Measurements from ENCODE around the gene RBM33. TPM values are rescaled to one million over a fixed set of nuclear protein-coding genes. Genes with fewer than 3 reads are reported as not detected.

Gene RBM33
- total and polyA plus RNA-seq, 4 experiments from 2014 or later: 17.2 to 167 (median 113) TPM

GRCh38 chr7:155770241-155770640, 125.8 kb downstream of the RBM33 start:
- Histone ChIP-seq H3K36me3 (ENCODE audit: insufficient read depth, low read length) (peaks cover 72% of the 10 kb centered on the region), H3K9me3 (ENCODE audit: control insufficient read depth in 1 of 2, low read length in 2 of 2) (no peaks in the 10 kb centered on the region), H3K27me3 (ENCODE audit: insufficient read depth, low read length) (no peaks in the 10 kb centered on the region), H3K4me3 (ENCODE audit: low read length in 2 of 2) (no peak overlapping the region), H3K4me1 (ENCODE audit: insufficient read depth, low read length) (peaks cover 2% of the 10 kb centered on the region), H3K27ac (ENCODE audit: low read depth, low read length) (no peak overlapping the region)
- H3K27ac Mint-ChIP-seq: no peak overlapping the region
- ChIA-PET CTCF (ENCODE audit: partially characterized antibody) (interaction anchor here (1.1 to 11.0 kb wide), 4 partner anchors 25 to 843 kb away, joined by 3 to 214 read pairs (median 3); no protein-coding TSS in a partner anchor), POLR2A (ENCODE audit: partially characterized antibody) (no interaction called here)
- no peak for DNase-seq
- H3K9me3 Mint-ChIP-seq: no peaks in the 10 kb centered on the region
- no peaks in the 10 kb centered on the region for H3K27me3 Mint-ChIP-seq
- H3K36me3 Mint-ChIP-seq: peaks cover 66 to 81% of the 10 kb centered on the region in 2 donors
- intact Hi-C loops (cut with micrococcal nuclease): no loop called here
- no peak overlapping the region for H3K4me3 Mint-ChIP-seq
- peaks cover 3 to 9% (median 5%) of the 10 kb centered on the region in 4 donors for H3K4me1 Mint-ChIP-seq

GRCh38 chr7:155773531-155773930, 129.1 kb downstream of the RBM33 start:
- H3K4me3 ChIP-seq (ENCODE audit: low read length in 2 of 2): no peak overlapping the region
- H3K27me3 ChIP-seq (ENCODE audit: insufficient read depth, low read length): no peaks in the 10 kb centered on the region
- H3K9me3 Mint-ChIP-seq: peaks cover 0 to 3% (median 0%) of the 10 kb centered on the region in 8 donors
- ChIA-PET CTCF (ENCODE audit: partially characterized antibody) (interaction anchor here (11.0 kb wide), 1 partner anchor 176 kb away, joined by 214 read pairs; no protein-coding TSS in a partner anchor), POLR2A (ENCODE audit: partially characterized antibody) (no interaction called here)
- H3K36me3 ChIP-seq (ENCODE audit: insufficient read depth, low read length): peaks cover 82% of the 10 kb centered on the region
- H3K36me3 Mint-ChIP-seq: peaks cover 82 to 87% of the 10 kb centered on the region in 2 donors
- H3K4me3 Mint-ChIP-seq: no peak overlapping the region
- H3K27ac ChIP-seq (ENCODE audit: low read depth, low read length): no peak overlapping the region
- intact Hi-C loops (cut with micrococcal nuclease): no loop called here
- H3K27ac Mint-ChIP-seq: no peak overlapping the region
- no peak for DNase-seq
- H3K9me3 ChIP-seq (ENCODE audit: control insufficient read depth in 1 of 2, low read length in 2 of 2): no peaks in the 10 kb centered on the region
- H3K4me1 ChIP-seq (ENCODE audit: insufficient read depth, low read length): no peaks in the 10 kb centered on the region
- H3K27me3 Mint-ChIP-seq: no peaks in the 10 kb centered on the region
- peaks cover 0 to 3% (median 1%) of the 10 kb centered on the region in 4 donors for H3K4me1 Mint-ChIP-seq

- Mint-ChIP-seq H3K36me3 (peaks cover 77 to 84% of the 10 kb centered on the region in 2 donors), H3K27ac (no peak overlapping the region), H3K9me3 (peaks cover 0 to 4% (median 0%) of the 10 kb centered on the region in 8 donors), H3K4me1 (peaks cover 0 to under 1% (median 0%) of the 10 kb centered on the region in 4 donors), H3K27me3 (no peaks in the 10 kb centered on the region), H3K4me3 (no peak overlapping the region)
- Histone ChIP-seq H3K4me3 (ENCODE audit: low read length in 2 of 2) (no peak overlapping the region), H3K36me3 (ENCODE audit: insufficient read depth, low read length) (peaks cover 75% of the 10 kb centered on the region), H3K27me3 (ENCODE audit: insufficient read depth, low read length) (no peaks in the 10 kb centered on the region), H3K9me3 (ENCODE audit: control insufficient read depth in 1 of 2, low read length in 2 of 2) (no peaks in the 10 kb centered on the region), H3K4me1 (ENCODE audit: insufficient read depth, low read length) (no peaks in the 10 kb centered on the region), H3K27ac (ENCODE audit: low read depth, low read length) (no peak overlapping the region)
- no peak for DNase-seq
- ChIA-PET CTCF (ENCODE audit: partially characterized antibody) (interaction anchor here (11.0 kb wide), 1 partner anchor 177 kb away, joined by 214 read pairs; no protein-coding TSS in a partner anchor), POLR2A (ENCODE audit: partially characterized antibody) (no interaction called here)
- intact Hi-C loops (cut with micrococcal nuclease): no loop called here
These were observed 130.5 kb downstream of the RBM33 start for GRCh38 chr7:155774947-155775346.

- peaks cover 0 to 4% (median 0%) of the 10 kb centered on the region in 8 donors for H3K9me3 Mint-ChIP-seq
- intact Hi-C loops (cut with micrococcal nuclease): no loop called here
- CTCF ChIA-PET (ENCODE audit: partially characterized antibody): interaction anchor here (1.1 to 11.0 kb wide), 3 partner anchors 9 to 178 kb away, joined by 3 to 214 read pairs (median 4); no protein-coding TSS in a partner anchor
- no peak overlapping the region for H3K4me3 Mint-ChIP-seq
- POLR2A ChIA-PET (ENCODE audit: partially characterized antibody): no interaction called here
- DNase-seq: no peak
- H3K27me3 Mint-ChIP-seq: no peaks in the 10 kb centered on the region
- H3K4me3 ChIP-seq (ENCODE audit: low read length in 2 of 2): no peak overlapping the region
- peaks cover 78 to 84% of the 10 kb centered on the region in 2 donors for H3K36me3 Mint-ChIP-seq
- peaks cover 70% of the 10 kb centered on the region for H3K36me3 ChIP-seq (ENCODE audit: insufficient read depth, low read length)
- H3K4me1 ChIP-seq (ENCODE audit: insufficient read depth, low read length): no peaks in the 10 kb centered on the region
- H3K27ac Mint-ChIP-seq: no peak overlapping the region
- no peaks in the 10 kb centered on the region for H3K4me1 Mint-ChIP-seq
- H3K27me3 ChIP-seq (ENCODE audit: insufficient read depth, low read length): no peaks in the 10 kb centered on the region
- no peaks in the 10 kb centered on the region for H3K9me3 ChIP-seq (ENCODE audit: control insufficient read depth in 1 of 2, low read length in 2 of 2)
- no peak overlapping the region for H3K27ac ChIP-seq (ENCODE audit: low read depth, low read length)
These were observed 131.2 kb downstream of the RBM33 start for GRCh38 chr7:155775691-155776090.

- H3K27ac ChIP-seq (ENCODE audit: low read depth, low read length): no peak overlapping the region
- Mint-ChIP-seq H3K36me3 (peaks cover 81 to 88% of the 10 kb centered on the region in 2 donors), H3K4me3 (no peak overlapping the region), H3K4me1 (peaks cover 0 to 1% (median 0%) of the 10 kb centered on the region in 4 donors), H3K9me3 (peaks cover 0 to 4% (median 0%) of the 10 kb centered on the region in 8 donors), H3K27ac (no peak overlapping the region), H3K27me3 (no peaks in the 10 kb centered on the region)
- H3K4me1 ChIP-seq (ENCODE audit: insufficient read depth, low read length): no peaks in the 10 kb centered on the region
- peaks cover 64% of the 10 kb centered on the region for H3K36me3 ChIP-seq (ENCODE audit: insufficient read depth, low read length)
- intact Hi-C loops (cut with micrococcal nuclease): no loop called here
- no peaks in the 10 kb centered on the region for H3K9me3 ChIP-seq (ENCODE audit: control insufficient read depth in 1 of 2, low read length in 2 of 2)
- ChIA-PET POLR2A (ENCODE audit: partially characterized antibody) (no interaction called here), CTCF (ENCODE audit: partially characterized antibody) (interaction anchor here (1.1 kb wide), 2 partner anchors 8 to 10 kb away, joined by 3 to 4 read pairs; no protein-coding TSS in a partner anchor)
- no peak overlapping the region for H3K4me3 ChIP-seq (ENCODE audit: low read length in 2 of 2)
- no peaks in the 10 kb centered on the region for H3K27me3 ChIP-seq (ENCODE audit: insufficient read depth, low read length)
- no peak for DNase-seq
These were observed 132.1 kb downstream of the RBM33 start for GRCh38 chr7:155776606-155777005.

GRCh38 chr7:155778349-155778748, 133.9 kb downstream of the RBM33 start:
- no peak overlapping the region for H3K27ac ChIP-seq (ENCODE audit: low read depth, low read length)
- no peaks in the 10 kb centered on the region for H3K27me3 ChIP-seq (ENCODE audit: insufficient read depth, low read length)
- Mint-ChIP-seq H3K4me1 (peaks cover 0 to 3% (median 0%) of the 10 kb centered on the region in 4 donors), H3K36me3 (peaks cover 82 to 86% of the 10 kb centered on the region in 2 donors), H3K27me3 (no peaks in the 10 kb centered on the region), H3K27ac (no peak overlapping the region), H3K4me3 (no peak overlapping the region), H3K9me3 (peaks cover 0 to 4% (median 0%) of the 10 kb centered on the region in 8 donors)
- ChIA-PET CTCF (ENCODE audit: partially characterized antibody) (interaction anchor here (0.6 to 2.7 kb wide), 3 partner anchors 11 to 180 kb away, joined by 3 to 15 read pairs (median 3); no protein-coding TSS in a partner anchor), POLR2A (ENCODE audit: partially characterized antibody) (no interaction called here)
- H3K36me3 ChIP-seq (ENCODE audit: insufficient read depth, low read length): peaks cover 60% of the 10 kb centered on the region
- H3K4me1 ChIP-seq (ENCODE audit: insufficient read depth, low read length): no peaks in the 10 kb centered on the region
- DNase-seq: no peak
- H3K9me3 ChIP-seq (ENCODE audit: control insufficient read depth in 1 of 2, low read length in 2 of 2): no peaks in the 10 kb centered on the region
- intact Hi-C loops (cut with micrococcal nuclease): no loop called here
- no peak overlapping the region for H3K4me3 ChIP-seq (ENCODE audit: low read length in 2 of 2)

- peaks cover 41% of the 10 kb centered on the region for H3K36me3 ChIP-seq (ENCODE audit: insufficient read depth, low read length)
- H3K27me3 ChIP-seq (ENCODE audit: insufficient read depth, low read length): no peaks in the 10 kb centered on the region
- POLR2A ChIA-PET (ENCODE audit: partially characterized antibody): no interaction called here
- H3K4me1 ChIP-seq (ENCODE audit: insufficient read depth, low read length): no peaks in the 10 kb centered on the region
- peak overlapping the region in 1 of 8 donors; percentile 61 for H3K4me3 Mint-ChIP-seq
- H3K27ac ChIP-seq (ENCODE audit: low read depth, low read length): no peak overlapping the region
- no peak overlapping the region for H3K4me3 ChIP-seq (ENCODE audit: low read length in 2 of 2)
- DNase-seq: no peak
- no peaks in the 10 kb centered on the region for H3K9me3 ChIP-seq (ENCODE audit: control insufficient read depth in 1 of 2, low read length in 2 of 2)
- CTCF ChIA-PET (ENCODE audit: partially characterized antibody): no interaction called here
- peaks cover 0 to 4% (median 0%) of the 10 kb centered on the region in 8 donors for H3K9me3 Mint-ChIP-seq
- H3K27me3 Mint-ChIP-seq: peaks cover 2 to 4% of the 10 kb centered on the region in 2 donors
- intact Hi-C loops (cut with micrococcal nuclease): no loop called here
- H3K4me1 Mint-ChIP-seq: peaks cover 1 to 7% (median 4%) of the 10 kb centered on the region in 4 donors
- peak overlapping the region in 2 of 7 donors; percentile 57 to 68 for H3K27ac Mint-ChIP-seq
- H3K36me3 Mint-ChIP-seq: peaks cover 75 to 77% of the 10 kb centered on the region in 2 donors
These were observed 136.4 kb downstream of the RBM33 start for GRCh38 chr7:155780884-155781283.
